G401 (cell line): ENCODE results near the gene IL17RE. TPM values are rescaled to one million over a fixed set of nuclear protein-coding genes. Genes with fewer than 3 reads are reported as not detected.
"Not testable (repeated sequence)": the region's sequence is repeated elsewhere in the genome, so short reads cannot be mapped to it uniquely, and the experiment has no call there.

Source experiments
- DNase-seq: peaks from one replicate; pipeline ENCODE4 v3.0.0-alpha.2; 2015; ENCODE audit warnings: low spot score
- in situ Hi-C: cut with HindIII; loops from 2 replicates; pipeline ENCODE4 v1.10.0; 2016; ENCODE audit warnings: low sequenced_read_pairs, mixed read lengths
- total RNA-seq: library from RNA; depleted of rRNA; stranded (reverse); fragments of >200 nt; shearing (Covaris generic); gene quantifications from 2 replicates; pipeline ENCODE4 v1.2.3, GENCODE V29; 2014

IL17RE gene
- total RNA-seq, 1 experiment from 2014 or later: 3.6 TPM

GRCh38 chr3:9917820-9918219 is 15.2 kb downstream of the IL17RE start:
- no peak for DNase-seq
- in situ Hi-C loops: no loop called here

- in situ Hi-C loops: no loop called here
- no peak for DNase-seq
Observed at GRCh38 chr3:9918261-9919038, 15.8 kb downstream of the IL17RE start.

GRCh38 chr3:9928158-9928557 is 25.5 kb downstream of the IL17RE start:
- in situ Hi-C loops: no loop called here
- no peak for DNase-seq

GRCh38 chr3:9930804-9931418 is 28.3 kb downstream of the IL17RE start:
- in situ Hi-C loops: no loop called here
- no peak for DNase-seq

- in situ Hi-C loops: no loop called here
Observed at GRCh38 chr3:9932535-9932842, 29.8 kb downstream of the IL17RE start.

GRCh38 chr3:9932843-9933560 is 30.4 kb downstream of the IL17RE start:
- peak; percentile 74 for DNase-seq
- in situ Hi-C loops: no loop called here

More at GRCh38 chr3:9932535-9932842, 29.8 kb downstream of the IL17RE start:
- no peak for DNase-seq

- in situ Hi-C loops: no loop called here
- peak; percentile 96 for DNase-seq
Observed at GRCh38 chr3:9933561-9934234, 31.1 kb downstream of the IL17RE start, which contains the start of gene CRELD1. Gene CRELD1, plus strand, starts transcription at chr3:9933834. Its CDS starts 605 bp downstream, at chr3:9934439.

GRCh38 chr3:9934235-9934621 is 31.6 kb downstream of the IL17RE start:
- DNase-seq: no peak
- in situ Hi-C loops: no loop called here

- no peak for DNase-seq
- in situ Hi-C loops: no loop called here
Observed at GRCh38 chr3:9934993-9935392, 32.3 kb downstream of the IL17RE start.

- in situ Hi-C loops: no loop called here
- DNase-seq: no peak
Observed at GRCh38 chr3:9935966-9936510, 33.4 kb downstream of the IL17RE start.

GRCh38 chr3:9937486-9938238 is 35.0 kb downstream of the IL17RE start:
- no peak for DNase-seq
- in situ Hi-C loops: no loop called here

- in situ Hi-C loops: no loop called here
- no peak for DNase-seq
Observed at GRCh38 chr3:9938966-9939365, 36.3 kb downstream of the IL17RE start.

GRCh38 chr3:9939906-9940305 is 37.3 kb downstream of the IL17RE start:
- DNase-seq, in situ Hi-C loops: not testable (repeated sequence)

- peak; percentile 45 for DNase-seq
- in situ Hi-C loops: no loop called here
Observed at GRCh38 chr3:9940746-9941145, 38.1 kb downstream of the IL17RE start.

- DNase-seq: no peak
- in situ Hi-C loops: no loop called here
Observed at GRCh38 chr3:9942164-9942563, 39.5 kb downstream of the IL17RE start.

GRCh38 chr3:9942934-9943690 is 40.5 kb downstream of the IL17RE start:
- DNase-seq: no peak
- in situ Hi-C loops: no loop called here

- DNase-seq: no peak
Observed at GRCh38 chr3:9944271-9944670, 41.6 kb downstream of the IL17RE start.

GRCh38 chr3:9945358-9945757 is 42.7 kb downstream of the IL17RE start:
- DNase-seq: peak; percentile 67
- in situ Hi-C loops: no loop called here

More at GRCh38 chr3:9944271-9944670, 41.6 kb downstream of the IL17RE start:
- in situ Hi-C loops: no loop called here
